Upper lobe of right lung (tissue), 1 donor: Measurements from ENCODE around the gene COX6B2. TPM values are rescaled to one million over a fixed set of nuclear protein-coding genes. Genes with fewer than 3 reads are reported as not detected.

ENCODE experiments used
- ATAC-seq: fragments of 200-7000 bp; cut with Tn5 transposase; one replicate; pipeline ENCODE4 v1.9.1; 2020; ENCODE audit warnings: mild to moderate bottlenecking, moderate library complexity
- DNase-seq: peaks from one replicate; pipeline ENCODE4 v3.0.0-alpha.2; 2020
- H3K27ac ChIP-seq: fragments of 200-600 bp; one replicate; pipeline ENCODE4 v1.8.0; 2022
- H3K27me3 ChIP-seq: fragments of 200-600 bp; one replicate; pipeline ENCODE4 v1.8.0; 2022; ENCODE audit warnings: mild to moderate bottlenecking
- H3K36me3 ChIP-seq: fragments of 200-600 bp; one replicate; pipeline ENCODE4 v1.8.0; 2022
- H3K4me1 ChIP-seq: fragments of 200-600 bp; one replicate; pipeline ENCODE4 v1.8.0; 2022
- H3K4me3 ChIP-seq: fragments of 200-600 bp; one replicate; pipeline ENCODE4 v1.8.0; 2022; ENCODE audit warnings: mild to moderate bottlenecking
- H3K9me3 ChIP-seq: fragments of 200-600 bp; one replicate; pipeline ENCODE4 v1.8.0; 2022
- CTCF ChIP-seq: fragments of 200-600 bp; IDR thresholded peaks from one replicate; pipeline ENCODE4 v1.8.0; 2022; ENCODE audit warnings: antibody characterized with exemption
- intact Hi-C: fragments of 100-400 bp; cut with DNase I; formaldehyde crosslinking; loops from one replicate; pipeline ENCODE4 v1.11.0; 2022
- total RNA-seq: library from RNA; stranded (reverse); fragmentation: NEBNext Ultra II Directional; extraction: Animal tissue kit (Norgen Biotek cat#: 25700); gene quantifications from one replicate; pipeline ENCODE4 v1.2.1, GENCODE V29; 2021
- donor health status: DM: no; HTN: yes; CAD: no; lungs with severe emphysema.

The COX6B2 gene
- total RNA-seq, 1 donor from 2014 or later: not detected

DNA sequence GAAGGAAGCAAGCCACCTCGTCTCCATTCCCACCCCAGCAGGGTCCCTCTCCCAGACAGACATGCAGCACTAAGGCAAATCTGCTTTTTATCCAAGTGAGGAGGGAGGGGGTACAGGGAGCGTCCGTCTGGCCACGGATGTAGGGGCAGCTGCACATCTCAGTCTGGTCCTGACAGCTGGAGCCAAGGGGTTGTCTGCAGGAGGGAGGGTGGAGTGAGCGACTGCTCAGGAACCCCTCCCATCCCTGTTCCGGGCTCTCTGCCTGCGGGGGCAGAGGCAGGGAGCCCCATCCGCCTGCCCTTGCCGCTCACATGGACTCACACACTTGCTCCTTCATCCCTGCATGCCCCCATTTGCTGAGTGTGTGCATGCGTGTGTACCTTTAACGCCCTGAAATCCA, 24.7 kb upstream of the COX6B2 start:
- H3K27ac ChIP-seq: no peak overlapping the region
- H3K4me1 ChIP-seq: peaks cover 7% of the 10 kb centered on the region
- intact Hi-C loops: no loop called here
- peaks cover 21% of the 10 kb centered on the region for H3K27me3 ChIP-seq
- H3K9me3 ChIP-seq: no peaks in the 10 kb centered on the region
- no peak overlapping the region for H3K4me3 ChIP-seq
- no peak for DNase-seq
- H3K36me3 ChIP-seq: no peaks in the 10 kb centered on the region
- no peak for ATAC-seq
- no peak for TF ChIP-seq CTCF

DNA sequence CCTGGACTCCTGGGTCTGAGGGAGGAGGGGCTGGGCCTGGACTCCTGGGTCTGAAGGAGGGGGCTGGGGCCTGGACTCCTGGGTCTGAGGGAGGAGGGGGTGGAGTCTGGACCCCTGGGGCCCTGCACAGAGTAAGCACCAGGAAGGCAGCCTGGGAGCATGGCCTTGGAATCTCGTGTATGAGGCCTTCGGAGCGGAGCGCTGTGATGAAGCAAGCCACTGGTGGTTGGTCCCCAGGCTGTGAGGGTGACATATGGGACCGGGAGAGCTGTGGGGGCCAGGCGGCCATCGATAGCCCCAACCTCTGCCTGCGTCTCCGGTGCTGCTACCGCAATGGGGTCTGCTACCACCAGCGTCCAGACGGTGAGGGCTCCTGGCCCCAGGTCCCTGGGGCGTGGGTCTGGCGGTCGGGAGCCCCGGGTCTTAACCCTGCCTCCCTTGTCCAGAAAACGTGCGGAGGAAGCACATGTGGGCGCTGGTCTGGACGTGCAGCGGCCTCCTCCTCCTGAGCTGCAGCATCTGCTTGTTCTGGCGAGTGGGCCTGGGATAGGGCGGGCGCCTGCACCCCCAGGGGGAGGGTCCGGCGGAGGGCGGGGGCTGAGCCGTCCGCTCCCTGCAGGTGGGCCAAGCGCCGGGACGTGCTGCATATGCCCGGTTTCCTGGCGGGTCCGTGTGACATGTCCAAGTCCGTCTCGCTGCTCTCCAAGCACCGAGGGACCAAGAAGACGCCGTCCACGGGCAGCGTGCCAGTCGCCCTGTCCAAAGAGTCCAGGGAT, 23.0 kb upstream of the COX6B2 start:
- peaks cover 32% of the 10 kb centered on the region for H3K27me3 ChIP-seq
- no peaks in the 10 kb centered on the region for H3K9me3 ChIP-seq
- no peaks in the 10 kb centered on the region for H3K36me3 ChIP-seq
- ATAC-seq: no peak
- no peak overlapping the region for H3K4me3 ChIP-seq
- H3K27ac ChIP-seq: no peak overlapping the region
- DNase-seq: no peak
- no peaks in the 10 kb centered on the region for H3K4me1 ChIP-seq
- intact Hi-C loops: no loop called here
- no peak for TF ChIP-seq CTCF

DNA sequence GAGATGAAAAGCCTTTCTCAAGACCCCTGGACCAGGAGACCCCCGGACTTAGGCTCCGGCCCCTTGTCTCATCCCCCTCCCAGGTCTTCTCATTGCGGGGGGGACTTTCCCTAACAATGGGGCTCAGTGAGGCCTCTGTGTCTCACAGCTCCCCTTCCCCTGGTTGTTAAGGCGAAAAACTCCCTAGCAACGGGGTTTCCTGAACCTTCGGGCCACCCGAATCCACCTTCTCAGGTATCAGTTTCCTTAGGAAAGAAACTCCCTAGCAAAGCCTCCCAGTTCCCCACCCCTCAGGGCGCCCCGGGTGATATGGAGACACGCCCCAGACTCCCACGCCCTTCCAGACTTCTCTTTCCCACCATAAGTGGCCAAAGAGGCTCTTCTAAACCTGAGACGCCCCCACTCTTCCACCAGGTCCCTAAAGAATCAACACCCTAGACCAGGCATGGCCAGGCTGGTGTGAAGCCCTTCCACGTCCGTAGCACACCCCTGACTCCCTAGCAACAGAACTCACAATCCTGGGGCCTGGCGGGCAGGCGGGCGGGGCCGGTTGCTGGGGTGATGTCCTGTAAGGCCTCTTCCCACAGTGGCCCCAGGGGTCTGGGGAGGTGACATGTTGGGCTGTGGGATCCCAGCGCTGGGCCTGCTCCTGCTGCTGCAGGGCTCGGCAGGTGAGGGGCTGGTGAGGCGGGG, 21.9 kb upstream of the COX6B2 start, which contains the start of gene TMEM190:
TSS of gene TMEM190 (plus strand) at position 586 of the 693 bp plus-strand sequence. CDS start at position 614, 28 bp downstream.
- H3K4me3 ChIP-seq: no peak within 1 kb of the TSS
- intact Hi-C loops: no loop called here
- peaks cover 44% of the 10 kb centered on the region for H3K27me3 ChIP-seq
- no peaks in the 10 kb centered on the region for H3K36me3 ChIP-seq
- H3K9me3 ChIP-seq: no peaks in the 10 kb centered on the region
- TF ChIP-seq CTCF: no peak
- no peaks in the 10 kb centered on the region for H3K4me1 ChIP-seq
- ATAC-seq (no peak), DNase-seq (no peak)
- H3K27ac ChIP-seq: no peak within 1 kb of the TSS

GRCh38 chr19:55373993-55374757, 19.7 kb upstream of the COX6B2 start:
- peaks cover 1% of the 10 kb centered on the region for H3K4me1 ChIP-seq
- no peak for DNase-seq

More at GRCh38 chr19:55373993-55374757, 19.7 kb upstream of the COX6B2 start:
- Histone ChIP-seq H3K27me3 (peaks cover 63% of the 10 kb centered on the region), H3K4me3 (no peak overlapping the region), H3K27ac (no peak overlapping the region), H3K36me3 (no peaks in the 10 kb centered on the region), H3K9me3 (no peaks in the 10 kb centered on the region)
- TF ChIP-seq CTCF: no peak
- intact Hi-C loops: no loop called here
- peak; percentile 5 for ATAC-seq
